H1 (cell line): ENCODE measurements around the gene MYORG. TPM values are rescaled to one million over a fixed set of nuclear protein-coding genes. Genes with fewer than 3 reads are reported as not detected.

Experiments
- CTCF ChIA-PET: fragments of 300-600 bp; sonication (Branson Sonifier 250); formaldehyde crosslinking; loops from one replicate; lab custom pipeline; 2021; ENCODE audit not compliant: partially characterized antibody; lab: Charles Lee
- POLR2A ChIA-PET: fragments of 300-600 bp; sonication (Branson Sonifier 250); formaldehyde crosslinking; loops from one replicate; lab custom pipeline; 2021; ENCODE audit warnings: inconsistent platforms; ENCODE audit not compliant: partially characterized antibody; lab: Charles Lee
- DNase-seq, 2 experiments: peaks; one replicate each; pipeline versions ENCODE4 v3.0.0 to v3.0.0-alpha.2; 2010 to 2022; ENCODE audit warnings: low spot score in 2 of 2, low read depth in 1 of 2, mixed read lengths in 1 of 2
- FAIRE-seq: peaks from 2 replicates; lab custom pipeline; 2011; peaks lifted over from hg19 to GRCh38; lab: Jason Lieb, UNC
- H2AFZ ChIP-seq: 2 replicates; pipeline ENCODE4 v1.8.1; 2012; ENCODE audit warnings: low read length, inconsistent platforms
- H2AK5ac ChIP-seq: 2 replicates; pipeline ENCODE4 v1.6.1; 2013; ENCODE audit warnings: low read depth, low read length
- H2BK120ac ChIP-seq: replicated peaks from 2 replicates; pipeline ENCODE3; 2013; ENCODE audit warnings: low read depth, low read length, inconsistent platforms
- H2BK12ac ChIP-seq: 2 replicates; pipeline ENCODE4 v1.6.1; 2013; ENCODE audit warnings: low read depth, low read length
- H2BK15ac ChIP-seq: 2 replicates; pipeline ENCODE4 v1.6.1; 2013; ENCODE audit warnings: low read length
- H2BK20ac ChIP-seq: 2 replicates; pipeline ENCODE4 v1.6.1; 2013; ENCODE audit warnings: low read length
- H2BK5ac ChIP-seq: 2 replicates; pipeline ENCODE4 v1.6.1; 2013; ENCODE audit warnings: low read depth, low read length
- H3K14ac ChIP-seq: 2 replicates; pipeline ENCODE4 v1.6.1; 2013; ENCODE audit warnings: inconsistent platforms; ENCODE audit not compliant: insufficient read length
- H3K18ac ChIP-seq: 2 replicates; pipeline ENCODE4 v1.6.1; 2013; ENCODE audit warnings: low read length; ENCODE audit errors: extremely low read depth
- H3K23ac ChIP-seq: 2 replicates; pipeline ENCODE4 v1.6.1; 2013; ENCODE audit warnings: inconsistent platforms; ENCODE audit not compliant: insufficient read length
- H3K23me2 ChIP-seq: 2 replicates; pipeline ENCODE4 v1.6.1; 2013; ENCODE audit warnings: low read depth, low read length
- H3K27ac ChIP-seq: 2 replicates; pipeline ENCODE4 v1.6.1; 2011; ENCODE audit warnings: low read depth, low read length, inconsistent platforms
- H3K27me3 ChIP-seq, 4 experiments: replicated peaks in 1 of 4; 1 replicate in 1 of 4; 2 replicates in 3 of 4; pipeline versions ENCODE4 v1.6.1 to v1.8.1; 2011 to 2013; ENCODE audit warnings: low read length in 3 of 4, mild to moderate bottlenecking in 3 of 4, inconsistent platforms in 2 of 4, mixed read lengths in 2 of 4, moderate library complexity in 1 of 4; ENCODE audit not compliant: control insufficient read depth in 3 of 4, insufficient read depth in 3 of 4; ENCODE audit errors: extremely low read depth in 1 of 4
- H3K36me3 ChIP-seq, 4 experiments: 2 replicates each; pipeline versions ENCODE4 v1.6.1 to v1.8.1; 2011 to 2013; ENCODE audit warnings: mild to moderate bottlenecking in 4 of 4, low read length in 3 of 4, moderate library complexity in 2 of 4, control low read depth in 1 of 4, inconsistent platforms in 1 of 4; ENCODE audit not compliant: insufficient read depth in 4 of 4, control insufficient read depth in 2 of 4
- H3K4ac ChIP-seq: replicated peaks from 2 replicates; pipeline ENCODE3; 2013; ENCODE audit warnings: low read length, low read depth, mixed read lengths, inconsistent platforms; ENCODE audit not compliant: insufficient read length
- H3K4me1 ChIP-seq, 4 experiments: replicated peaks in 1 of 4; 1 replicate in 1 of 4; 2 replicates in 3 of 4; pipeline versions ENCODE4 v1.6.1 to v1.8.1; 2011 to 2013; ENCODE audit warnings: low read length in 3 of 4, inconsistent platforms in 2 of 4, mixed read lengths in 1 of 4; ENCODE audit not compliant: insufficient read depth in 4 of 4, control insufficient read depth in 3 of 4
- H3K4me2 ChIP-seq, 2 experiments: 2 replicates each; pipeline versions ENCODE4 v1.6.1 to v1.8.1; 2011 to 2013; ENCODE audit warnings: low read depth in 2 of 2, low read length in 2 of 2, control low read depth in 1 of 2, inconsistent platforms in 1 of 2, mild to moderate bottlenecking in 1 of 2; ENCODE audit not compliant: insufficient read depth in 1 of 2
- H3K4me3 ChIP-seq, 4 experiments: fragments of 200-600, 300-600 bp in 1 of 4; sonication (generic), shearing (Covaris generic), sonication (Bioruptor Twin) in 1 of 4; 2 replicates each; pipeline versions ENCODE4 v1.5.1 to v1.8.1; 2011 to 2016; ENCODE audit warnings: low read length in 4 of 4, low read depth in 3 of 4, control low read depth in 2 of 4, inconsistent platforms in 2 of 4, mild to moderate bottlenecking in 2 of 4, mixed read lengths in 1 of 4, moderate library complexity in 1 of 4; ENCODE audit not compliant: insufficient read depth in 2 of 4; ENCODE audit errors: extremely low read depth in 1 of 4
- H3K56ac ChIP-seq: replicated peaks from 2 replicates; pipeline ENCODE3; 2013; ENCODE audit warnings: low read depth, mild to moderate bottlenecking, mixed read lengths, low read length, inconsistent platforms; ENCODE audit not compliant: insufficient read length
- H3K79me1 ChIP-seq: 2 replicates; pipeline ENCODE4 v1.6.1; 2013; ENCODE audit warnings: low read depth, low read length, control low read depth
- H3K79me2 ChIP-seq, 2 experiments: 2 replicates each; pipeline versions ENCODE4 v1.6.1 to v1.8.1; 2012 to 2013; ENCODE audit warnings: low read length in 2 of 2, mild to moderate bottlenecking in 2 of 2, inconsistent platforms in 1 of 2; ENCODE audit not compliant: insufficient read depth in 2 of 2, control insufficient read depth in 1 of 2
- H3K9ac ChIP-seq, 4 experiments: replicated peaks in 1 of 4; 1 replicate in 1 of 4; 2 replicates in 3 of 4; pipeline versions ENCODE4 v1.6.1 to v1.8.1; 2011 to 2013; ENCODE audit warnings: low read depth in 3 of 4, low read length in 3 of 4, control low read depth in 2 of 4, mild to moderate bottlenecking in 2 of 4, moderate library complexity in 2 of 4, inconsistent platforms in 1 of 4; ENCODE audit errors: extremely low read depth in 1 of 4
- H3K9me3 ChIP-seq, 2 experiments: 2 replicates each; pipeline versions ENCODE4 v1.6.1 to v1.8.1; 2012 to 2013; ENCODE audit warnings: mild to moderate bottlenecking in 2 of 2, moderate library complexity in 2 of 2, control low read depth in 1 of 2, inconsistent platforms in 1 of 2, low read depth in 1 of 2, low read length in 1 of 2, mixed read lengths in 1 of 2; ENCODE audit not compliant: insufficient read depth in 2 of 2
- H4K20me1 ChIP-seq, 2 experiments: replicated peaks in 1 of 2; 2 replicates each; pipeline versions ENCODE3 to v1.8.1; 2011 to 2013; ENCODE audit warnings: inconsistent platforms in 2 of 2, low read length in 2 of 2, mild to moderate bottlenecking in 1 of 2; ENCODE audit not compliant: insufficient read depth in 2 of 2, control insufficient read depth in 1 of 2
- H4K5ac ChIP-seq: 2 replicates; pipeline ENCODE4 v1.6.1; 2013; ENCODE audit warnings: low read length, low read depth, mixed read lengths, inconsistent platforms; ENCODE audit not compliant: insufficient read length
- H4K8ac ChIP-seq: 2 replicates; pipeline ENCODE4 v1.8.0; 2013; ENCODE audit warnings: mild to moderate bottlenecking, moderate library complexity, low read length, inconsistent platforms; ENCODE audit not compliant: insufficient read depth; ENCODE audit errors: extremely low read depth
- H4K91ac ChIP-seq: replicated peaks from 2 replicates; pipeline ENCODE3; 2013; ENCODE audit warnings: low read length, mixed read lengths, inconsistent platforms; ENCODE audit not compliant: insufficient read length
- BCL11A ChIP-seq, 2 experiments: IDR thresholded peaks; one replicate each; pipeline ENCODE4 v1.6.1; 2011; ENCODE audit warnings: low read depth in 2 of 2, low read length in 2 of 2, mild to moderate bottlenecking in 2 of 2
- BRCA1 ChIP-seq: IDR thresholded peaks from 2 replicates; pipeline ENCODE4 v1.6.1; 2012; ENCODE audit warnings: low read depth, low read length, improper control_type of control experiment
- CBX5 ChIP-seq: fragments of 300-800, 300-1000 bp; sonication (generic); IDR thresholded peaks from 2 replicates; pipeline ENCODE4 v1.7.1; 2016; ENCODE audit warnings: antibody characterized with exemption, low read length, low read depth
- GTF2F1 ChIP-seq: IDR thresholded peaks from 2 replicates; pipeline ENCODE4 v1.6.1; 2012; ENCODE audit warnings: low read depth, low read length, improper control_type of control experiment, borderline replicate concordance
- HDAC6 ChIP-seq: IDR thresholded peaks from one replicate; pipeline ENCODE4 v1.7.1; 2012; ENCODE audit warnings: low read depth, mild to moderate bottlenecking, inconsistent platforms, low read length, moderate library complexity
- KDM4A ChIP-seq: IDR thresholded peaks from one replicate; pipeline ENCODE4 v1.7.1; 2012; ENCODE audit warnings: low read depth, mild to moderate bottlenecking, moderate library complexity, low read length, inconsistent platforms; ENCODE audit not compliant: severe bottlenecking
- KDM5A ChIP-seq: fragments of 200-600 bp; IDR thresholded peaks from 2 replicates; pipeline ENCODE4 v1.7.1; 2012; ENCODE audit warnings: mild to moderate bottlenecking, low read length, inconsistent platforms, mixed read lengths
- SUZ12 ChIP-seq: fragments of 200-600 bp; sonication (generic); IDR thresholded peaks from 2 replicates; pipeline ENCODE4 v1.6.1; 2012; ENCODE audit warnings: mild to moderate bottlenecking, inconsistent platforms, low read length, moderate library complexity, mixed read lengths
- TAF7 ChIP-seq: optimal IDR thresholded peaks from 2 replicates; pipeline ENCODE3; 2011; ENCODE audit warnings: low read depth, mild to moderate bottlenecking, inconsistent platforms, low read length, moderate library complexity, borderline replicate concordance
- WGBS, 2 experiments: shearing (Covaris generic) in 1 of 2; methylation state at CpG; one replicate each; pipeline versions ENCODE4 v1.1.6 to v1.1.7; 2013 to 2015; ENCODE audit warnings: low lambda C conversion rate in 2 of 2, mixed read lengths in 2 of 2, inconsistent platforms in 1 of 2, low coverage in 1 of 2, missing lambda C conversion rate in 1 of 2; ENCODE audit not compliant: insufficient replicate concordance in 2 of 2, insufficient coverage in 1 of 2, insufficient read length in 1 of 2; ENCODE audit errors: extremely low coverage in 1 of 2, missing lambda C conversion rate in 1 of 2; 5-methylcytosine and 5-hydroxymethylcytosine counted together
- polyA plus RNA-seq, 7 experiments: library from polyadenylated mRNA; depleted of rRNA in 3 of 7; stranded (reverse) in 5 of 7; unstranded in 2 of 7; fragments of >200 nt in 5 of 7; fragments of 200-250 nt in 2 of 7; gene quantifications; 1 replicate in 5 of 7; 2 replicates in 1 of 7; 4 replicates in 1 of 7; pipeline versions ENCODE4 v1.2.1 to v1.2.3, GENCODE V29; 2011 to 2013; ENCODE audit warnings: missing spikeins in 2 of 7, mixed read lengths in 2 of 7
- total RNA-seq: library from RNA; stranded (reverse); fragmentation: NEBNext Ultra II Directional; extraction: Animal tissue kit (Norgen Biotek cat#: 25700); gene quantifications from 2 replicates; pipeline ENCODE4 v1.2.1, GENCODE V29; 2021
- TF ChIP-seq, protein P1 (sequence below): IDR thresholded peaks from 2 replicates; pipeline ENCODE4 v1.6.1; 2012; ENCODE audit warnings: inconsistent platforms

Gene MYORG
- total and polyA plus RNA-seq, 2 of the 8 experiments (the other 6 are each of a cell fraction or from before 2014, with no cell fraction given) = 1.2 to 5.9 TPM

DNA sequence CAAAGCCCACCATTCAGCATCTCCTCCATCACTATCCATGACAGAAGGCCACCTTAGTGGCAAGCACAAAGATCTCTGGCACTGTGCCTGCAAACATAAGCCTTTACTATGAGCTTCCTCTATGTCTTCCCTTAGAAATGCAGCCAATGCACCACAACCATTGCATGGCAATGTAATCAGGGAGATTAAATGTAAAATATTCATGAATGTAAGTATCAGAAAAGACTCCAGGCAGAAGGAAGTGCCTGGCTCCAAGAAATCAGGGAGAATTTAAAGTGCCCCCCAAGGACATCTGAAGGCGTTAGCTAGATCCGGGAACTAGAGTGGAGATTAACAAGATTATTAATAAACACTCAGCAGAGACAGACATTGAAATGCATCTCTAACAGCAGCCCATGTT lies 32.5 kb upstream of the MYORG start:
- H3K4me3 ChIP-seq = no peak overlapping the region
- no peaks in the 10 kb centered on the region for H3K4me1 ChIP-seq
- H2BK20ac ChIP-seq = no peak overlapping the region
- TF ChIP-seq BCL11A (IDR thresholded peaks at IDR 0.05; ENCODE audit: low read depth in 2 of 2, low read length in 2 of 2) = no peak
- no peak for TF ChIP-seq TAF7
- TF ChIP-seq SUZ12 = no peak
- TF ChIP-seq CBX5 = no peak
- TF ChIP-seq, protein P1, sequence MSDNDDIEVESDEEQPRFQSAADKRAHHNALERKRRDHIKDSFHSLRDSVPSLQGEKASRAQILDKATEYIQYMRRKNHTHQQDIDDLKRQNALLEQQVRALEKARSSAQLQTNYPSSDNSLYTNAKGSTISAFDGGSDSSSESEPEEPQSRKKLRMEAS = no peak
- TF ChIP-seq KDM4A = no peak
- TF ChIP-seq KDM5A = no peak
- TF ChIP-seq BRCA1 = no peak
- no peak for TF ChIP-seq GTF2F1
- no peak for TF ChIP-seq HDAC6
- H3K27me3 ChIP-seq = no peaks in the 10 kb centered on the region
- H4K8ac ChIP-seq = no peak overlapping the region
- H2BK5ac ChIP-seq = no peak overlapping the region
- H3K79me1 ChIP-seq = no peaks in the 10 kb centered on the region
- DNase-seq (no peak), FAIRE-seq (no peak)
- WGBS, 2 experiments = 63% methylated on average over 2 of the region's 2 CpGs; no CpG with 5 or more reads in 1 of the 2 experiments
- H3K14ac ChIP-seq = no peak overlapping the region
- H3K18ac ChIP-seq = no peak overlapping the region
- no peak overlapping the region for H3K56ac ChIP-seq
- no peak overlapping the region for H4K91ac ChIP-seq
- peaks cover 5% of the 10 kb centered on the region in 2 experiments for H4K20me1 ChIP-seq
- no peaks in the 10 kb centered on the region; a peak in 1 of 8 replicates for H3K36me3 ChIP-seq
- H3K4ac ChIP-seq = no peak overlapping the region
- no peak overlapping the region for H3K9ac ChIP-seq
- no peaks in the 10 kb centered on the region for H3K9me3 ChIP-seq
- ChIA-PET CTCF (interaction anchor here (0.7 to 3.1 kb wide), 5 partner anchors 9 to 152 kb away, joined by 3 to 16 read pairs (median 5); no protein-coding TSS in a partner anchor), POLR2A (no interaction called here)
- H3K4me2 ChIP-seq = no peak overlapping the region
- H2BK12ac ChIP-seq = no peak overlapping the region
- no peak overlapping the region for H4K5ac ChIP-seq
- H3K23me2 ChIP-seq = no peaks in the 10 kb centered on the region
- H3K79me2 ChIP-seq = no peaks in the 10 kb centered on the region
- no peak overlapping the region for H2BK120ac ChIP-seq
- H3K27ac ChIP-seq = no peak overlapping the region
- no peak overlapping the region for H3K23ac ChIP-seq
- H2AFZ ChIP-seq = no peak overlapping the region
- H2BK15ac ChIP-seq = no peak overlapping the region
- H2AK5ac ChIP-seq = no peak overlapping the region
